ENCODE data around the gene TRAPPC4.
"Not testable (repeated sequence)": the region's sequence is repeated elsewhere in the genome, so short reads cannot be mapped to it uniquely, and the experiment has no call there.

TRAPPC4 gene

GRCh38 chr11:119034813-119035212 is 16.2 kb downstream of the TRAPPC4 start:
- no peak for DNase-seq

GRCh38 chr11:119038884-119039283 is 20.3 kb downstream of the TRAPPC4 start:
- DNase-seq, result no peak

- not testable (repeated sequence) for DNase-seq
Observed at GRCh38 chr11:119039471-119039870, 20.9 kb downstream of the TRAPPC4 start.

- no peak for DNase-seq
Observed at GRCh38 chr11:119041821-119042514, 23.4 kb downstream of the TRAPPC4 start.

- DNase-seq, result no peak
Observed at GRCh38 chr11:119042927-119043326, 24.4 kb downstream of the TRAPPC4 start.

GRCh38 chr11:119044708-119045107 is 26.1 kb downstream of the TRAPPC4 start:
- DNase-seq, result no peak

- no peak for DNase-seq
Observed at GRCh38 chr11:119046489-119046888, 27.9 kb downstream of the TRAPPC4 start.

- no peak for DNase-seq
Observed at GRCh38 chr11:119047205-119047604, 28.6 kb downstream of the TRAPPC4 start.

- DNase-seq, result no peak
Observed at GRCh38 chr11:119048644-119049043, 30.1 kb downstream of the TRAPPC4 start.

GRCh38 chr11:119049081-119049480 is 30.5 kb downstream of the TRAPPC4 start:
- DNase-seq, result no peak

GRCh38 chr11:119051440-119052162 is 33.0 kb downstream of the TRAPPC4 start:
- no peak for DNase-seq

GRCh38 chr11:119052163-119052814 is 33.7 kb downstream of the TRAPPC4 start:
- no peak for DNase-seq

GRCh38 chr11:119054418-119054817 is 35.9 kb downstream of the TRAPPC4 start:
- DNase-seq, result no peak

GRCh38 chr11:119055901-119056300 is 37.3 kb downstream of the TRAPPC4 start:
- peak in 1 of 2 experiments; percentile 36 for DNase-seq

GRCh38 chr11:119056421-119056999 is 37.9 kb downstream of the TRAPPC4 start:
- peak; percentile 61 to 78 for DNase-seq

GRCh38 chr11:119057000-119057769 is 38.6 kb downstream of the TRAPPC4 start, which contains the start of gene HYOU1:
TSS of gene HYOU1 (minus strand) at chr11:119057205. CDS start at chr11:119056160, 1,045 bp downstream.
- peak; percentile 97 to 99 for DNase-seq

GRCh38 chr11:119059128-119059527 is 40.6 kb downstream of the TRAPPC4 start:
- DNase-seq, result not testable (repeated sequence)

GRCh38 chr11:119061256-119061655 is 42.7 kb downstream of the TRAPPC4 start:
- no peak for DNase-seq

GRCh38 chr11:119062779-119063178 is 44.2 kb downstream of the TRAPPC4 start:
- no peak for DNase-seq

- peak in 1 of 2 experiments; percentile 2 for DNase-seq
Observed at GRCh38 chr11:119065369-119065768, 46.8 kb downstream of the TRAPPC4 start.

- peak; percentile 91 to 94 for DNase-seq
Observed at GRCh38 chr11:119067371-119068222, 49.0 kb downstream of the TRAPPC4 start, which contains the start of gene VPS11. TSS of gene VPS11 (plus strand) at chr11:119067818. CDS start at chr11:119067824, 6 bp downstream.
